ENCODE results near the gene TTC7B. TPM values are rescaled to one million over a fixed set of nuclear protein-coding genes. Genes with fewer than 3 reads are reported as not detected.

The TTC7B gene
- total RNA-seq, 4 donors from 2014 or later = 8.4 to 11.2 (median 9.2) TPM

DNA sequence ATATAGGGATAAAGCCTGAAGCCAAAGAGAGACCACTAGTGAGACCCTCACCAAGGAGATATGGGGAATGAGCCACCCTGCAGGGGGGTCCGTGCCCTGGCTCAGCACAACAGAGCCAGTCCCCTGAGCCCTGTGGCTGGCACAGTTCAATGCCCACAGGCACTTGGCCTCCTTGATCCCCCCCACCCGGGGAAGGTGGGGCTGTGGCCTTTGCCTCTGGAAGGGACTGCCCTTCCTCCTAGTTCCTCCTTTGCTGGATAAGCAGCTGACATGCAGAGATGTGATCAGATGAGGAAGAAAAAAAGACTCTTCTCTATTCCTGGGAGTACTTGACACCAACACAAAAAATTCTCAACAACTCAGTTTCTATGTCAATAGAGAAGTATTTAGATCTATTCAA lies 19.9 kb downstream of the TTC7B start:
- no peak for DNase-seq
- intact Hi-C loops (cut with DNase I; ENCODE audit: low total_unique reads) (no loop called here), in situ Hi-C loops (cut with MboI; ENCODE audit: low pct_ligation_motif_present in 1 of 4, low pct_unique_long_range_greater_than_20kb in 1 of 4, low sequenced_read_pairs in 3 of 4) (no loop called here)
- no peak overlapping the region for H3K4me3 ChIP-seq
- no peaks in the 10 kb centered on the region for H3K9me3 ChIP-seq
- no peak for TF ChIP-seq POLR2A (IDR thresholded peaks at IDR 0.05)
- TF ChIP-seq, protein P1, sequence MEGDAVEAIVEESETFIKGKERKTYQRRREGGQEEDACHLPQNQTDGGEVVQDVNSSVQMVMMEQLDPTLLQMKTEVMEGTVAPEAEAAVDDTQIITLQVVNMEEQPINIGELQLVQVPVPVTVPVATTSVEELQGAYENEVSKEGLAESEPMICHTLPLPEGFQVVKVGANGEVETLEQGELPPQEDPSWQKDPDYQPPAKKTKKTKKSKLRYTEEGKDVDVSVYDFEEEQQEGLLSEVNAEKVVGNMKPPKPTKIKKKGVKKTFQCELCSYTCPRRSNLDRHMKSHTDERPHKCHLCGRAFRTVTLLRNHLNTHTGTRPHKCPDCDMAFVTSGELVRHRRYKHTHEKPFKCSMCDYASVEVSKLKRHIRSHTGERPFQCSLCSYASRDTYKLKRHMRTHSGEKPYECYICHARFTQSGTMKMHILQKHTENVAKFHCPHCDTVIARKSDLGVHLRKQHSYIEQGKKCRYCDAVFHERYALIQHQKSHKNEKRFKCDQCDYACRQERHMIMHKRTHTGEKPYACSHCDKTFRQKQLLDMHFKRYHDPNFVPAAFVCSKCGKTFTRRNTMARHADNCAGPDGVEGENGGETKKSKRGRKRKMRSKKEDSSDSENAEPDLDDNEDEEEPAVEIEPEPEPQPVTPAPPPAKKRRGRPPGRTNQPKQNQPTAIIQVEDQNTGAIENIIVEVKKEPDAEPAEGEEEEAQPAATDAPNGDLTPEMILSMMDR (IDR thresholded peaks at IDR 0.05) = no peak
- no peak for TF ChIP-seq EP300 (IDR thresholded peaks at IDR 0.05; ENCODE audit: low read depth)
- TF ChIP-seq POLR2AphosphoS5 (IDR thresholded peaks at IDR 0.05) = no peak
- no peaks in the 10 kb centered on the region for H3K27me3 ChIP-seq
- H3K27ac ChIP-seq = no peak overlapping the region
- no peaks in the 10 kb centered on the region for H3K36me3 ChIP-seq
- peaks cover 0 to 6% (median 0%) of the 10 kb centered on the region in 4 donors for H3K4me1 ChIP-seq
- WGBS, 2 donors (ENCODE audit: low coverage in 1 of 2) = 41 to 54% methylated on average over 2 of the region's 2 CpGs

DNA sequence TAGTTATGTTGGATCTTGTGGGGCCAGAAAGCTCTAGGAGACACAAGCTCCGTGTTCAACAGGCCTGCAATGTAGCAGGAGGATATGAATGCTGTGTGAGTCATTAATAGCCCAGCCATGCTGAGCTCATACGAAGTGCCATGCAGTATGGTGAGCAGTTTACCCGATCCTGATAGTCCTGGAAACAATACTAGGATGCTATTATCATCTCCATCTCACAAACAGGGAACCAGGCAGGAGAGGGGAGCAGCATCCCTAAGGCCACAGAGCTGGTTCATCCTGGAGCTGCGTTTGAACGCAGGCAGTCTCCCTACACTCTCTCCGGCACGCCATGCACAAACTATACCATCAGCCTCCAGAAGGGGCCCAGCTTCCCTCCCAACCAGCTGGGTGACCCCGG lies 20.5 kb downstream of the TTC7B start:
- Histone ChIP-seq H3K36me3 (no peaks in the 10 kb centered on the region), H3K27me3 (no peaks in the 10 kb centered on the region), H3K9me3 (no peaks in the 10 kb centered on the region), H3K27ac (no peak overlapping the region), H3K4me3 (no peak overlapping the region), H3K4me1 (peaks cover 0 to 6% (median 0%) of the 10 kb centered on the region in 4 donors)
- intact Hi-C loops (cut with DNase I; ENCODE audit: low total_unique reads) = no loop called here
- TF ChIP-seq EP300 (IDR thresholded peaks at IDR 0.05; ENCODE audit: low read depth) (no peak), POLR2AphosphoS5 (IDR thresholded peaks at IDR 0.05) (no peak)
- TF ChIP-seq, protein P1 (IDR thresholded peaks at IDR 0.05) = no peak
- in situ Hi-C loops (cut with MboI; ENCODE audit: low pct_ligation_motif_present in 1 of 4, low pct_unique_long_range_greater_than_20kb in 1 of 4, low sequenced_read_pairs in 3 of 4) = no loop called here
- no peak for DNase-seq
- 50 to 68% methylated on average over 1 to 8 of the region's 8 CpGs for WGBS, 2 donors (ENCODE audit: low coverage in 1 of 2)

DNA sequence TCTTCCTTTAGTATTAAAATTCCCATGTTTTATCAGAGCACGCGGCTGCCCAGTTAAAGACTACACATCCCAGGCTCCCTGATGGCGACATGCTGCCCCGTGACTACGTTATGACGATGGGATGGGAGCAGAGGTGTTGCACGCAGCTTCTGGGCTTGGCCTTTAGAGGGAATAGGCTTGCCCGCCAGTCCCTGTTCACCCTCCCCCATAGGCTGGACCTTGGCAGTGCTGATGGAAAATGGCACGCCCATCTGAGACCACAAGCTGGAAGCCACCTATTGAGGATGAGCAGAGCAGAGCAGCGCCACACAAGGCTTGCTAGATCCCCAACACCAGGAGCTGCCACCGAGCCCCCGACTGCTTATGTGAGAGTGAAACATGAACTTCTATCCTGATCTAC lies 24.7 kb downstream of the TTC7B start:
- intact Hi-C loops (cut with DNase I; ENCODE audit: low total_unique reads) = no loop called here
- TF ChIP-seq EP300 (IDR thresholded peaks at IDR 0.05; ENCODE audit: low read depth) (no peak), POLR2AphosphoS5 (IDR thresholded peaks at IDR 0.05) (no peak), POLR2A (IDR thresholded peaks at IDR 0.05) (no peak)
- TF ChIP-seq, protein P1 (IDR thresholded peaks at IDR 0.05) = no peak
- Histone ChIP-seq H3K4me1 (peaks cover 0 to 3% (median 0%) of the 10 kb centered on the region in 4 donors), H3K9me3 (no peaks in the 10 kb centered on the region), H3K4me3 (no peak overlapping the region), H3K27ac (no peak overlapping the region), H3K36me3 (no peaks in the 10 kb centered on the region), H3K27me3 (no peaks in the 10 kb centered on the region)
- 93 to 100% methylated on average over 2 to 11 of the region's 12 CpGs for WGBS, 2 donors (ENCODE audit: low coverage in 1 of 2)
- in situ Hi-C loops (cut with MboI; ENCODE audit: low pct_ligation_motif_present in 1 of 4, low pct_unique_long_range_greater_than_20kb in 1 of 4, low sequenced_read_pairs in 3 of 4) = no loop called here
- no peak for DNase-seq

DNA sequence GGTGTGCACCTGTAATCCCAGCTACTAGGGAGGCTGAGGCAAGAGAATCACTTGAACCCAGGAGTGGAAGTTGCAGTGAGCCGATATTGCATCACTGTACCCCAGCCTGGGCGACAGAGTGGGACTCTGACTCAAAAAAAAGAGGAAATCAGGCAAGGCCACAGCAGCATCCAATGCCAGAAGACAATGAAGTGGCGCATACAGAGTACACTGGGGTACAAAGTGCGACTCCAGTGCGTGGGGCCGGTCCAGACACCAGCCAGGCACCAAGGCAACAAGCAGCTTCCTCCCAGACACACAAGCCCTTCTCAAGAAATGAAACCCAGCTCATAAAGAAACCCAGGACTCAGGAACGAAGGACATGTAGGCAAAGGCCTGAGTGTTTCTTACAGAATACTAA lies 28.2 kb downstream of the TTC7B start:
- 80 to 100% methylated on average over 2 to 7 of the region's 7 CpGs for WGBS, 2 donors (ENCODE audit: low coverage in 1 of 2)
- intact Hi-C loops (cut with DNase I; ENCODE audit: low total_unique reads) = no loop called here
- DNase-seq = no peak
- Histone ChIP-seq H3K4me1 (no peaks in the 10 kb centered on the region), H3K36me3 (no peaks in the 10 kb centered on the region), H3K9me3 (no peaks in the 10 kb centered on the region), H3K27me3 (no peaks in the 10 kb centered on the region), H3K4me3 (no peak overlapping the region), H3K27ac (no peak overlapping the region)
- in situ Hi-C loops (cut with MboI; ENCODE audit: low pct_ligation_motif_present in 1 of 4, low pct_unique_long_range_greater_than_20kb in 1 of 4, low sequenced_read_pairs in 3 of 4) = no loop called here
- TF ChIP-seq EP300 (IDR thresholded peaks at IDR 0.05; ENCODE audit: low read depth) (no peak), POLR2AphosphoS5 (IDR thresholded peaks at IDR 0.05) (no peak), POLR2A (IDR thresholded peaks at IDR 0.05) (no peak)
- TF ChIP-seq, protein P1 (IDR thresholded peaks at IDR 0.05) = no peak
